HG03575 (cell line): ENCODE data around the gene RAB37.

ENCODE experiments used
- ATAC-seq: cut with Tn5 transposase; IDR thresholded peaks from one replicate; pipeline ENCODE4 v1.9.1; 2021; ENCODE audit not compliant: unreplicated experiment, insufficient number of reproducible peaks, low FRiP score; ENCODE audit errors: extremely low read depth

Gene RAB37

DNA sequence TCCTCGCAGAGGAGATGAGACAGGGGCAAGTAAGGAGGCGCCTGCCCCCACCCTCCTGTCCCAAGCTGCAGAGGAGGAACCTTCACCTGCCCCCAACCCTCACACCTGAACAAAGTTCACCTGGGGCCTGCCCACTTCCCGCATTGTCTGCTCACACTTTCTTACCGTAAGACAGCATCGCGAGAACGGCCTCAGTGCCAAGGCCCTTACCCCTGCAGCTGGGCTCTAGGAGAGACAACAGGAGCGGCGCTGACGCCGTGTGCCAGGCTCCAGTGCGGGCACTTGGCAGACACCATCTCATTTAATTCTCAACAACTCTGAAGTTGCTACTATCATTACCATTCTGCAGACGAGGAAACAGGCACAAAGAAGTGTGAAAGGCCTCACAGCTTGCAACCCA lies 35.0 kb downstream of the RAB37 start:
- no peak for ATAC-seq

DNA sequence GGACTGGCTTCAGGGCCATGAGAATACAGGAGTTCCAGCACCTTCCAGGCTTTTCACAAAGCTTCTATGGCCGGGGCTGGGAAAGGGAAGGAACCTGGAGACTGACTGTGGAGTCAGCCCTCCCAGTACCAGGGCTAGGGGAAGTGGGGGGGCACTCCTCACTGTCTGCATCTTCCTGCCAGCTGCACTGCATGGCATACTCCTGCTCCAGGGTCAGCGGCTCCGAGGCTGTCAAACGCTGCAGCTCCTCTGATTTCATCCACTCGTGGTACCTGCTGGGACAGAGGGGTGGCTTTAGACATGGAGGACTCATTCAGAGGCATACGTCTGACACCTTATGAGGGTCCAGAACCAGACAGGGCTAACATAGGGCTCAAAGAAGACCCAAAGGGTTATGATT lies 36.4 kb downstream of the RAB37 start:
- no peak for ATAC-seq

DNA sequence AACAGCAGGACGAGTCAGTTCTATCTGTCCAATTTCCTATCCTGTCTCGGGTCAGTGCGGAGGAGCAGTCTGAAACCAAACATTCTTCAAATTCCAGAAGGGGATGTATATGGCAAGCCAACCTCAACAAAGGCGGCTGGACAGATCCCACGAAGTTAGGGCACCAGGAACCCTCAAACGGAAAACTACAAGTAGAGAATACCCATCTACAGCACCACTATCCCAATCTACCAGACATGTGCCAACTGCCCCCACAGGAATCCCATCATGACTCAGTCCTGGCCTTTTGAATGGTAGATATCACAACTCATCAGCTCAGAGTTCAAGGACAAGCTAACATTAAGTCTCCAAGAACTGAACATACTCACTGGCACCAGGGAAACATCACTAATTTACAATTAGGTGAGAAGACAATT lies 36.8 kb downstream of the RAB37 start:
- ATAC-seq, result no peak

DNA sequence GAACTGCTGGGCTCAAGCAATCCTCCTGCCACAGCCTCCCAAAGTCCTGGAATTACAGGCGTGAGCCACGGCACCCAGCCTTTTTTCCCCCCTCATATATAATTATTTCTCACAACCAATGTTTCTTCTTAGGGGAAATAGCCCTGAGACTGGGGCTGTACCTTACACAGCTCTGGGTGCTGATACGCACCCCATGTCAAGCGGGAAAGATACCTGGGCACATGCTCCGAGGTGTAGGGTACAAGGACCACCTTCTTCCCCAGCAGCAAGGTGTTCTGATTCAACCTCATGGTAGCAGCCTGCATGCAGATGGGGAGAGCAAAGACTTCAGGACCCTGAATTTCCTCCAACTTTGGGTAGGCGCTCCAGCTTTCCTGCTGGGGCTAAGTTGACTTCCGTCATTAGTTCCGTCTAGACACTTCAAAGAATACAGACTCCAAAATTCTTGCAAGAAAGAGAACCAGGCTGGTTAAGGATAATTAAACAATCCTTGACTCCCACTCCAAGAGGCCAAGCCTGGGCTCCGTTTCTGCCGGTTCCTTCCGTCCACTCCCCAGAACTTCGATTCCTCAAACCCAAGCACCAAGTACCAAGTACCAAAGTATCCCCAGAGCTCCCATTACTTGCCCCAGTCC lies 38.5 kb downstream of the RAB37 start:
- ATAC-seq, result no peak

GRCh38 chr17:74776044-74776962 lies 39.2 kb downstream of the RAB37 start, which contains the start of gene NAT9:
NAT9 (minus strand) TSS chr17:74776345; CDS start chr17:74775698, 647 bp downstream.
- ATAC-seq, result no peak

DNA sequence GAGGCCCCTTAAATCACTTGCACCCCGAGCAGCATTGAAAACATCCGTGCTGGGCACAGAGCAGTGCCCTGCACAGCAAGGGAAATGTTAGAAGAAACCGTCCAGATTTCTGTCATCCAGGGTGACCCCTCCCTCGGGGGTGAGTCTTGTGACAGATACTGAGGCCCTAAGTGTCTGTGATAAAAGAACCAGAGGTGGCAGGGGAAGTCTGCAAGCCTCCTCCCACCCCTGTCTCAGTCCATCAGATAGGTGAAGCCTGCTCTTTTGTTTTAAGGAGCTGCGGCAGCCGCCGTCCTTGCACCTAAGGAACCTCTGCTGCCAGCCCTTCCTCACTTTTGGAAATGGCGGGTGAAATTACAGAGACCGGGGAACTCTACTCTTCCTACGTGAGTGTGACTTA lies 39.9 kb downstream of the RAB37 start:
- ATAC-seq, result no peak

GRCh38 chr17:74777901-74778515 lies 41.0 kb downstream of the RAB37 start:
- no peak for ATAC-seq

GRCh38 chr17:74778960-74779359 lies 41.9 kb downstream of the RAB37 start:
- ATAC-seq, result no peak

DNA sequence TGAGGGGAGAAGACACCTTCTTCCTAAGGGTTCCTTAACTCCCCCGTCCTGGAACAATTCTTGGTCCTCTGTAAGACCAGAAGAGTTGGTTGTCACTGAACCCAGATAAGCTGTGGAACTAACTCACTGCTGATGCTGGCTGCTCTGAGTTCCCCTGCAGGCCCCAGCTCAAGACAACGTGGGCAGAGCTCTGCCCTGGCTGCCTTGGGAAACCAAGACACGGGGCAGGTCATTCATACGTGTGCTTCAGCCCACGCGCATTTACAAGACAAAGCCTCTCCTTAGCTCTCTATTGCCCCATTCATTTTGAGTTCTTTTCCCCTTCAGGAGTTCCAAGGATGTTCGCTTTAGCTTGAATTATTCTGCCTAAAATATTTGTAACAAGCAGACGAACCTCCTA lies 42.4 kb downstream of the RAB37 start:
- ATAC-seq, result no peak

DNA sequence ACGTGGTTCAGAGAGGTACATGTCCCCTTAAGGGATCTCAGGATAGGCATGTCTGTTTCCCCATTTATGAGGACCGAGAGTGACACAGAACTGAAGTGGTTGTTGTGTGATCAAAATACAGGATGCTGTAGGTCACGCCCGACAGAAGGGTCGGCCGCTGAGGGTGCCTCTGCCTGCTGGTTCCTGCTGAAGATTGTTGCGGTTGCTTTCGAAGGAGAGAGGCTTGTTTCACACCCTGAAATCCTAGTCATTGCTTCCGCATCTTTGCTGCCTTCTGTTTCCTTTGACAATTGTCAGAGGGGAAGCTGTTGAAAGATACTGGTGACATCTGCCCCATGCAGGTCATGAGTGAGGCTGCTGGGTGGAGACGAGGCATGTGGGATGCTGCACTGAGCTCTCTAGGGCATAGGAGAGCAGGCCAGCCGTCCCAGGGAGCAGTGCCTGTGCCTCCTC lies 42.9 kb downstream of the RAB37 start:
- peak; percentile 39 for ATAC-seq

- no peak for ATAC-seq
These were observed 43.6 kb downstream of the RAB37 start for GRCh38 chr17:74780443-74781238.

GRCh38 chr17:74782571-74782970 lies 45.5 kb downstream of the RAB37 start:
- no peak for ATAC-seq

GRCh38 chr17:74784125-74784810 lies 47.2 kb downstream of the RAB37 start:
- no peak for ATAC-seq

DNA sequence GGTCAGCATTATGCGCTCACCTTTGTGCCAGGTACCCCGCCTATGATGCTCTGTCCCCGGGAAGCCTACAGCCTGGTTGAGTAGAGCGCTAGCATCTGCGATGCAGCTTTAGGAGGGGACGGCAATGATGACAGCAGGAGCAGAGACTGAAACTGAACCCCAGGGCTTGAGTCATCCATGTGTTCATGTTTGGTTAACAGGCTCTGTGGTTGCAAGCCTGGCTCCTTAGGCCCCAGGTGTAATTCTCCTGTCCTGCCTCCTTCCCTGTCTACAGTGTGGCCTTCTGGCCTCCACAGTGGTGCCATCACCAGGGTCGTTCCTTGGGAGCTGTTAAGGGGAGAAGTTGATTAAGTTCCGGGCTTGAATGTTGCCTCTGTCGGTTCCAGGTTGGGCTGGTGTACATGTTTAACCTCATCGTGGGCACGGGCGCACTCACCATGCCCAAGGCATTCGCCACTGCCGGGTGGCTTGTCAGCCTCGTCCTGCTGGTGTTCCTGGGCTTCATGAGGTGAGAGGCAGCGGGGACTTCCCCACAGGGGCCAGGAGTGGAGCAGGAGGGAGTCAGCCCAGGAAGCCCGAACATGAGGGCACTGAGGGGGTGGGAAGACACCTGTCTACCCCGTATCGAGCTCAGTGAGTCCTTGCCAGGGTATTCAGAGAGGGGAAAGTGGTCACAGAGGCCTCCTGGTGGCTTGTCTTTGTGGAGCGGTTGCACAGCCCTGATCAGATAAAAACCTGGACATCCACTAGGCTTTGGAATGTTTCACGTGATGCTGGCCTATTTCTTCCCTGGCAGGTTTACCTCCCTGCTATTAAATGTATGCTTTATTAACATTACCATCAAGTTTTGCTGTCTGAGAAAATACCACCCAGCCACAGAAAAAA lies 48.3 kb downstream of the RAB37 start:
- no peak for ATAC-seq

DNA sequence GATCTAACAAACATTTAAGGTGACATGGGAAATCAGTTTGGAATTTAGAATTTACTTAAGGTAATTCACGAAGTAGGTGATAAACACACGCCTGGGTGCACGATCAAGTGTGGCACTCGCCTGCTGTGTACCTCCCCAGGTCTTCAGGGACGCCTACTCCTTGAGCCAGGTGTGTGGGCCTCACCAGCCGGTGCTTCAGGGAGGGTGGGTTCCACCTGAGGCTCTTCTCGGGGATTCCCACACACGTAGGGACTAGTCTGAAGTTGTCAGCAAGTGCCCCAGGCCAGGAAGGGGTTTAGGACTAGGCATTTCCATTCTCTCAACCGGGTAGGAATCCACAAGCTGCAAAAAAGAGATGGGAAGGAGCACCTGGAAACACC lies 48.9 kb downstream of the RAB37 start:
- ATAC-seq, result no peak

GRCh38 chr17:74786431-74787055 lies 49.5 kb downstream of the RAB37 start:
- ATAC-seq, result no peak
